GM21576 (cell line): ENCODE results near the gene TMEM119.
"Not testable (repeated sequence)": the region's sequence is repeated elsewhere in the genome, so short reads cannot be mapped to it uniquely, and the experiment has no call there.

Source experiments
- ATAC-seq: cut with Tn5 transposase; IDR thresholded peaks from one replicate; pipeline ENCODE4 v1.9.1; 2021; ENCODE audit warnings: mild to moderate bottlenecking, moderate library complexity; ENCODE audit not compliant: unreplicated experiment

The TMEM119 gene

DNA sequence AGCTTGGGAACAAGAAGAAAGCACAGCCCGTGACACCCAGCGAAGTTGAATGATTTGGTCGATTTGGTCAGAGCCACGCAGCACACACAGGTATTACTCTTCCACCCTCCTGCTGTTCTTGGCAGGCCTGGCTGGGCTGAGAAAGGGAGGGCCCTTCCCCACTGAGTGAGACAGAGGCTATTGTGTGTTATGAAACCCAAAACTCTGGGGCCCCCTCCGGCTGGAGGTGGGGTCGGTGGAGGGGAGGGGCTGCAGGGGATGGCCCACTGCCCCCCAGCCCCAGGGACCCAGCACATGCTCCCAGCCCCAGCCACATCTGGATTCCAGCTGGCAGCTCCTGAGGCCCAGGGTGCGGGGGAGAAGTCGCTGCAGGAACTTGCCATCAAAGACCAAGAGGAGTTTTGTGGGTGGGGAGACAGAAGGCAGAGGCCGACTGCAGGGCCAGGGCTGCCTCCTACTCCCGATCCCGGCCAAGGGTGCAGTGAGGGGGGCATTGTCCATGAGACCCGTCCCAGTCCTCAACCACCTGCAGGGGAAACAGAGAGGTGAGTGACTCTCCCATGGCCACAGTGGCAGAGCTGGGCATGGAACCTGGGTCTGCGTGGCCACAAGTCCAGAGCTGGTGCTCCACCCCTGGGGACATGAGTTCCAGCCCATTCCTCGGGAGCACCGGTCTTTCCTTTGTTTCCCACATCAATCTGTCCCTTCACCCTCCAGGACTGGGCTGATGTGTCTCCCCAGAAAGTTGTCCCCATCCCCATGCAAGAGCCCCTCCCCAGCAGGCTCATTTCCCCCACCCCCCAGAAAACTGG is 8.7 kb downstream of the TMEM119 start:
- no peak for ATAC-seq

DNA sequence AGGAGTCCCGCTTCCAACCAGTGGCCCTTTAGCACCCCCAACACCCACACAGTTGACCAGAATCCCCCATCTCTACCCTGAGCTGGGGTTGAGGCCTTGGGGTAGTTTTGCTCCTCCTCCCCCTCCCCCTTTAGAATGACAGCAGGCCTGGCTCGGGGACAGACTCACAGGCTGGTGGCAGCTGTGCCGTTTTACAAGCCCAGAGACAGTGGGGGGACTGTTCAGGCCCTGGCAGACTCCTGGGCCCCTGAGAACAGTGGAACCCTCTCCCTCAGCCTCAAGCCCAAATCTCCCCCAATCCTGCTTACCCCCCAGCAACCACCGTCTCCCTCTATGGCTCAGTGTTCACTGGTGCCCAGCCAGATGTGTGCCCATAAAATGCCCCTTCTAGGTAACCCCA is 10.1 kb downstream of the TMEM119 start:
- no peak for ATAC-seq

- ATAC-seq: no peak
Measured at GRCh38 chr12:108586306-108586705, 11.6 kb downstream of the TMEM119 start.

GRCh38 chr12:108585864-108586263 is 12.0 kb downstream of the TMEM119 start:
- ATAC-seq: no peak

GRCh38 chr12:108584456-108585065 is 13.3 kb downstream of the TMEM119 start:
- ATAC-seq: no peak

DNA sequence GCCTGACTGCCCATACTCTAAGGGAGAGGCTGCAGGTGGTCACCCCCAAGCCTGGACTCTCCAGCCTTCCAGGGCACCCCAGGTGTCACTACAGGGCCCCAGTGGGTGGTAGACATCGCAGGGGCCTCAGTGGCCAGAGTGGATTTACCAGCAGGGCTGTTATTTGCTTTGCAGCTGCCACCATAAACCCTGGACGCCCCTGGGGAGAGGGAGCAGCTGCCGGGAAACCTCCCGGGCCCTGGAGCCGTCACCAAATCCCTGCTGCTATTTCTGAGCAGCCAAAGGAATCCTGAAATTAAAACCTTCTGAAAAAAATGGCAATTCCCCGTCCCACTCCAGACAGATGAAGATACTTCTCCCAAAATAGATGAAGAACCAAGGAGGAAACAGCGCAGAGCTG is 13.9 kb downstream of the TMEM119 start:
- no peak for ATAC-seq

DNA sequence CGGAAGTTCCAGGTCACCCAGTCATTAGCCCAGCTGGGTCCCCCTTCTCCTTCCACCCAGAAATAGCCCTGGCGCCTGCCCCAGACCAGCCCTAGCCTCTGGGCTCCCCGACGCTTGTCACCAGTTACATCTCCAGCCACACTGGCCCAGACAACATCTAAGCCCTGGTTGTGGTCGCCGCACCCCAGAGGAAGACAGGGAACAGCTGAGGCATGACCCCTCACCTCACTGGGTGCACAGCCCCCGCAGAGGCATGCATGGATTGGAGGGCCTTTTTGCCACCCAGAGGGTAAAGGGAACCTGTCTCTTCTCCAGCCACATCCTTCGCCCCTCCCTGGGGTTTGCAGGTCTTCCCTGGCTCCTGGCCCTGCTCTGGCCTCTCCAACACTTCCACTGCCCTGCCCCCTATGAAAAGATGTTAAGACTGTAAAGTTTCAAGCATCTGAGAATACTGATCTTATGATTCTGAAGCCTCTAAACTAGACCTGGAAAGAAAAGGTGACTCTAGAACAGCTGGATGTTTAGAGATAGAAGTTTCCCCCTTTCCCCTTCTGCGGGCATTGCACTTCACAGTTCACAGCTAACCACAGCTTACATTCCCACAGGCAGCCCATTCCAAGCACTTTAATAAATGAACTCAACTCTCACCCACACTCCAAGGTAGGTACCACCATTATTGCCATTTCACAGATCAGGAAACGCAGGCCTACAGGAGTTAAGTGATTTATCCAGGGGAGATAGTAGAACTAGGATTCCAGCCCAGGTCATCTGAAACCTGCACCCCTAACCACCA is 14.7 kb downstream of the TMEM119 start:
- ATAC-seq: no peak

DNA sequence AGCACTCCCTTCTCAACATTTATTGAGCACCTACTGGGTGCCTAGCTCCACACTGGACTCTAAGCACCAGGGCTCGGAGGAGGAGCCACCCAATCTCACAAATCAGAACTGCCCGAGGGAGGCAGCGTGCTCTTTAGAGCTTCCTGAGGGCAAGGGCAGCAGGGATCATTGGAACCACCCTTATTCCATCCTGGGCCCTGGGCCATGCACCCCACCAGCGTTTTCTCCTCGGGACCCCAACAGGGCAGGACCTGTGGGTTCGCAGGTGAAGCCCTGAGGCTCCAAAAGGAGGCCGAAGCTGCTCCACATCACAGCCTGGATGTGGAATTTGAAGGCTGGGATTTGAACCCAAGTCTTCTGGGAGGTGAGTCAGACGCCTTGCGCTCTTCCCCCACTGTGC is 15.4 kb downstream of the TMEM119 start:
- ATAC-seq: no peak

- ATAC-seq: no peak
Measured at GRCh38 chr12:108581311-108582227, 16.3 kb downstream of the TMEM119 start.

- ATAC-seq: no peak
Measured at GRCh38 chr12:108580531-108580930, 17.4 kb downstream of the TMEM119 start.

DNA sequence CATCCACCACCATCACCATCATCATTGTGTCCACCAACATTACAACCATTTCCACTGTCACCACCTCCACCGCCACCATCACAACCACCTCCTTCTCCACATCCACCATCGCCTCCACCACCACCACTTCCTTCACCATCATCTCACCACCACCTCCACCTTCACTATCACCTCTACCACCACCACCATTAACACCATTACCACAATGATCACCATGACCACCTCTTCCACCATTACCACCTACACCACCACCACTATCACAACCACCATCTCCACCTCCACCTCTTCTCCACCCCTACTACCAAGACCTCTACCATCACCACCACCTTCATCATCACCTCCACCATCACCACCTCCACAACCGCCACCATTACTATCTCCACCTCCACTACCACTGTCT is 19.1 kb downstream of the TMEM119 start:
- no peak for ATAC-seq

GRCh38 chr12:108578264-108578663 is 19.6 kb downstream of the TMEM119 start:
- no peak for ATAC-seq

- ATAC-seq: no peak
Measured at GRCh38 chr12:108577458-108577857, 20.4 kb downstream of the TMEM119 start.

DNA sequence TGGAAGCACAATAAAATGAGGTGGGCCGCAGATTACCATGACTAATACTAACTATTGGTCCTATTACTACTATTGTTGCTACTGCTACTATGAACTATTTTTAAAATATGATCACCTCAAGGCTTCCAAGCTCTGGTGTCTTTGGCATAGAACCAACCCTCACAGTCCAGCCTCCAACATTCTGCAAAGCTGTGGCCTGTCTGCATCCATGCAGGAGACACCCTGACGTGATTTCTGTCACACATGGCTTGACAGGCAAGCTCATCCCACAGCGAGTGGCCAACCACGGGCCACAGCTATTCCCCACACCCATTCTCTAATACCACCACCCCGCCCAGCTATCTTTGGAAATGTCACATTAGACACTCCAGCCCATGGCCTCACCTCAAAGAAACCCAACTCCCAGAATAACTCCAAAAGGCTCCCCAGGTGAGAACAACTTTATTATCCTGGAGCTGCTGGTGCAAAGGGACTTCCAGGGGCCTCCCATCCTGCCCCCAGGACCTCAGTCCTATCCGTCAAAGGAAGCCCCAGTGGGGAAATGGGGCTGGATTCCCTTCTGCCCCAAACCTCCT is 21.1 kb downstream of the TMEM119 start:
- no peak for ATAC-seq

GRCh38 chr12:108575199-108575912 is 22.5 kb downstream of the TMEM119 start:
- no peak for ATAC-seq

- ATAC-seq: not testable (repeated sequence)
Measured at GRCh38 chr12:108574276-108574675, 23.6 kb downstream of the TMEM119 start.

DNA sequence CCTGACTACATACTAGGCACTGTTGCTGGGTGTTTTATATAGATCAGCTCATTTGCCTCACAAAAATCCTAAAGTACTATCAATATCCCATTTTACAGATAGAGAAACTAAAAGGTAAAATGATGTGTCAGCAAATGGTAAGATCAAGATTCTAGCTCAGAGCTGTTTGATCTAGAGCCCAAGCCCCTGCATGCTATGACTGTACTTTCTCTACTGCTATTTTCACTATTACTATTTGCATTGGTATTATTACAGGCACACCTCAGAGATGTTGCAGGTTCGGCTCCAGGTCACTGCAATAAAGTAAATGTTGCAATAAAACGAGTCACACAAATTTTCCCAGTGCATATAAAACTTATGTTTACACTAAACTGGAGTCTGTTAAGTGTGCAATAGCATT is 24.6 kb downstream of the TMEM119 start:
- no peak for ATAC-seq

GRCh38 chr12:108572166-108572790 is 25.6 kb downstream of the TMEM119 start:
- no peak for ATAC-seq

GRCh38 chr12:108571609-108572165 is 26.2 kb downstream of the TMEM119 start:
- no peak for ATAC-seq
